HEK293T (cell line): Measurements from ENCODE around the gene OR10H2.

Experiments
- CTCF ChIA-PET: fragments of 350-600 bp; formaldehyde crosslinking; extraction: SDS; loops from one replicate; lab custom pipeline; 2021; ENCODE audit warnings: antibody characterized with exemption, inconsistent platforms; lab: Yijun Ruan, JAX
- POLR2A ChIA-PET: fragments of 350-600 bp; formaldehyde crosslinking; extraction: SDS; loops from one replicate; lab custom pipeline; 2020; ENCODE audit warnings: antibody characterized with exemption, inconsistent platforms; lab: Yijun Ruan, JAX
- DNase-seq: peaks from one replicate; pipeline ENCODE4 v3.0.0; 2012; ENCODE audit warnings: mixed read lengths; ENCODE audit errors: extremely low spot score
- ARNT ChIP-seq: fragments of 450-650 bp; IDR thresholded peaks from 2 replicates; pipeline ENCODE4 v1.6.1; 2017; ENCODE audit warnings: mild to moderate bottlenecking
- BHLHE40 ChIP-seq: fragments of 450-650 bp; IDR thresholded peaks from 2 replicates; pipeline ENCODE4 v1.6.1; 2016; ENCODE audit warnings: mild to moderate bottlenecking, moderate library complexity, borderline replicate concordance
- CTBP1 ChIP-seq: fragments of 450-650 bp; IDR thresholded peaks from 2 replicates; pipeline ENCODE4 v1.6.1; 2016; ENCODE audit warnings: borderline replicate concordance
- ELF4 ChIP-seq: fragments of 450-650 bp; IDR thresholded peaks from 2 replicates; pipeline ENCODE4 v1.6.1; 2017; ENCODE audit warnings: antibody characterized with exemption
- FOXA1 ChIP-seq: fragments of 450-650 bp; IDR thresholded peaks from 2 replicates; pipeline ENCODE4 v1.6.1; 2016; ENCODE audit warnings: mild to moderate bottlenecking
- FOXK2 ChIP-seq: fragments of 450-650 bp; IDR thresholded peaks from 2 replicates; pipeline ENCODE4 v1.6.1; 2016; ENCODE audit warnings: mild to moderate bottlenecking
- FOXM1 ChIP-seq: fragments of 450-650 bp; IDR thresholded peaks from 2 replicates; pipeline ENCODE4 v1.6.1; 2017; ENCODE audit warnings: mild to moderate bottlenecking, borderline replicate concordance
- HDGF ChIP-seq: fragments of 450-650 bp; IDR thresholded peaks from 2 replicates; pipeline ENCODE4 v1.6.1; 2017; ENCODE audit warnings: antibody characterized with exemption, borderline replicate concordance
- L3MBTL2 ChIP-seq: fragments of 450-650 bp; conservative IDR thresholded peaks from 2 replicates; pipeline ENCODE4 v1.6.1; 2016; ENCODE audit warnings: mild to moderate bottlenecking
- LEF1 ChIP-seq: fragments of 450-650 bp; IDR thresholded peaks from 2 replicates; pipeline ENCODE4 v1.6.1; 2017; ENCODE audit warnings: mild to moderate bottlenecking, borderline replicate concordance
- NFRKB ChIP-seq: fragments of 450-650 bp; IDR thresholded peaks from 2 replicates; pipeline ENCODE4 v1.6.1; 2016; ENCODE audit warnings: mild to moderate bottlenecking, moderate library complexity
- SP1 ChIP-seq: fragments of 450-650 bp; IDR thresholded peaks from 2 replicates; pipeline ENCODE4 v1.6.1; 2017
- SUZ12 ChIP-seq: fragments of 450-650 bp; IDR thresholded peaks from 2 replicates; pipeline ENCODE4 v1.6.1; 2016; ENCODE audit warnings: mild to moderate bottlenecking
- TARDBP ChIP-seq: fragments of 450-650 bp; IDR thresholded peaks from 2 replicates; pipeline ENCODE4 v1.6.1; 2016
- ZNF384 ChIP-seq: fragments of 450-650 bp; IDR thresholded peaks from 2 replicates; pipeline ENCODE4 v1.6.1; 2016
- TF ChIP-seq, protein P1 (sequence below): fragments of 450-650 bp; IDR thresholded peaks from 2 replicates; pipeline ENCODE4 v1.6.1; 2016

Gene OR10H2

GRCh38 chr19:15684828-15685227 is 43.0 kb upstream of the OR10H2 start:
- DNase-seq: no peak
- TF ChIP-seq FOXA1 (no peak), HDGF (no peak), SUZ12 (no peak), TARDBP (no peak), FOXM1 (no peak), CTBP1 (no peak)
- POLR2A ChIA-PET: no interaction called here
- CTCF ChIA-PET: no interaction called here

GRCh38 chr19:15696654-15697194 is 31.1 kb upstream of the OR10H2 start:
- POLR2A ChIA-PET: no interaction called here
- TF ChIP-seq BHLHE40 (no peak), TARDBP (no peak), FOXK2 (no peak), ELF4 (no peak), CTBP1 (no peak), FOXA1 (no peak), FOXM1 (no peak), NFRKB (no peak), ARNT (no peak)
- no peak for DNase-seq
- CTCF ChIA-PET: no interaction called here

DNA sequence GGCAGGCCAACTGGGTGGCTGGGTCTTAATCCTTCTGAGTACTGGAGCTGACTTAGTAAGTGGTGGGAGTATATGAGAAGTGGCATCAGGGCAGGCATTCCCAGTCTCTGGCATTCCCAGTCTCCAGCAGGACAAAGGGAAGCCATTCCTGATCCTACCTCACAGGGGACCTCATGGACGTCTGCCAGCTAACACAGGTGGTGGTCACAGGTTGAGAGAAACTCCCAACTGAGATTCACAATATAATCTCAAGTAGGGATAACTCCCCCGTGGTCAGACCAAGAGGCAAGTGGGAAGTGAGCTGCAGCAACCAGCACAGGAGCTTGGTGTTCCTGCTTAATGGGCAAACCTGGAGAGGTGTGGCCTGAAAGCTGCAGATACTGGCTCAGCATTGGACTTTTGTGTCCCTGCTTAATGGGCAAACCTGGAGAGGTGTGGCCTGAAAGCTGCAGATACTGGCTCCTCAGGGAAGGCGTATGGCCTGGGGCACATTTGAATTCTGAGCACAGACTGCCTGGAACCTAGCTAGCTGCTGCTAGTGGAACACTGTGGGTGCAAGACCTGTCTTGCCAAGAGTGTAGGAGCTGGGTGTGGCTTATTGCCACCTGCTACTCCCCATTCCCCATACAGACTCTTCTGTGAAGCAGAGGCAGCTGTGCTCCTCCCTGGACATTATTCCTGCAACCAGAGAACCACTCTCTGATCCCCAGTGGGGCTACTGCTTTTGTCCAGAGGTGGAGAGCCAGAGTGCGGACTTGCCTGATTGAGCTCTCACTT is 25.9 kb upstream of the OR10H2 start:
- POLR2A ChIA-PET: interaction anchor here (0.6 to 1.2 kb wide), 2 partner anchors 135 to 1058 kb away, joined by 3 read pairs; no protein-coding TSS in a partner anchor
- no peak for DNase-seq
- CTCF ChIA-PET: no interaction called here
- TF ChIP-seq SP1 (no peak), BHLHE40 (no peak), L3MBTL2 (no peak), FOXK2 (no peak), SUZ12 (no peak), ARNT (no peak), HDGF (no peak), CTBP1 (no peak)
- TF ChIP-seq, protein P1, sequence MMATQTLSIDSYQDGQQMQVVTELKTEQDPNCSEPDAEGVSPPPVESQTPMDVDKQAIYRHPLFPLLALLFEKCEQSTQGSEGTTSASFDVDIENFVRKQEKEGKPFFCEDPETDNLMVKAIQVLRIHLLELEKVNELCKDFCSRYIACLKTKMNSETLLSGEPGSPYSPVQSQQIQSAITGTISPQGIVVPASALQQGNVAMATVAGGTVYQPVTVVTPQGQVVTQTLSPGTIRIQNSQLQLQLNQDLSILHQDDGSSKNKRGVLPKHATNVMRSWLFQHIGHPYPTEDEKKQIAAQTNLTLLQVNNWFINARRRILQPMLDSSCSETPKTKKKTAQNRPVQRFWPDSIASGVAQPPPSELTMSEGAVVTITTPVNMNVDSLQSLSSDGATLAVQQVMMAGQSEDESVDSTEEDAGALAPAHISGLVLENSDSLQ: no peak

DNA sequence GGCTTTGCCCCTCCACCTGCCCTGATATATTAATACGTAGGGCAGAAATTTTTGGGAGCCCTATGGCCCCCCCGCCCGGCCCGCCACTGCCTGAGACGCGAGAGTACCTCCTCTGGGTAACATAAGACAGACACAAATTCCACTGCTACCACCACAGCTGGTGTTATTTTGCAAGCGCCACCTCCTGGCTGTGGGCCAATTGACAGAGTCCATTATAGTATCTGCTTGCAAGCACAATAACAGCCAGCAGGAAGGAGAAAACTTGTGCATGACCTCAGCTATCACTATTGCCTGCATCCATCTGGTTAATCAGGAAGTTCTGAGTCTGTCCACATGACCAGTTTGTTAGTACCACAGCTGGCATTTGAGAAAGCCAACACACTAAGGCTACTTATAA is 25.3 kb upstream of the OR10H2 start:
- TF ChIP-seq BHLHE40: no peak
- TF ChIP-seq, protein P1: no peak
- no peak for TF ChIP-seq NFRKB
- TF ChIP-seq SP1: no peak
- no peak for TF ChIP-seq FOXK2
- no peak for TF ChIP-seq L3MBTL2
- TF ChIP-seq CTBP1: no peak
- no peak for TF ChIP-seq ARNT
- TF ChIP-seq FOXM1: no peak
- TF ChIP-seq ELF4: no peak
- no peak for TF ChIP-seq TARDBP
- no peak for TF ChIP-seq LEF1
- CTCF ChIA-PET: no interaction called here
- peak; percentile 56 for DNase-seq
- POLR2A ChIA-PET: interaction anchor here (0.6 to 1.2 kb wide), 2 partner anchors 134 to 1059 kb away, joined by 3 read pairs; no protein-coding TSS in a partner anchor

DNA sequence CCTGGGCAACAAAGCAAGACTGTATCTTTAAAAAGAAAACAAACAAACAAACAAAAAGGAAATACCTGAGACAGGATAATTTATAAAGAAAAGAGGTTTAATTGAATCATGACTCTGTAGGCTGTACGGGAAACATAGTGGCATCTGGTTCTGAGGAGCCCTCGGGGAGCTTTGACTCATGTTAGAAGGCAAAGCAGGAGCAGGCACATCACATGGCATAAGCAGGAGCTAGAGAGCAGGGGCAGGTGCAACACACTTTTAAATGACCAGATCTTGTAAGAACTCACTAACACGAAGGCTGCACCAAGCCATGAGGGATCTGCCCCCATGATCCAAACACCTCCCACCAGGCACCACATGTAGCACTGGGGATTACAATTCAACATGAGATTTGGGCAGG is 13.2 kb upstream of the OR10H2 start:
- ChIA-PET CTCF (no interaction called here), POLR2A (no interaction called here)
- DNase-seq: no peak
- no peak for TF ChIP-seq FOXK2
- TF ChIP-seq, protein P1: no peak
- no peak for TF ChIP-seq ARNT
- TF ChIP-seq SP1: no peak
- TF ChIP-seq BHLHE40: no peak
- TF ChIP-seq ELF4: no peak
- TF ChIP-seq LEF1: no peak

DNA sequence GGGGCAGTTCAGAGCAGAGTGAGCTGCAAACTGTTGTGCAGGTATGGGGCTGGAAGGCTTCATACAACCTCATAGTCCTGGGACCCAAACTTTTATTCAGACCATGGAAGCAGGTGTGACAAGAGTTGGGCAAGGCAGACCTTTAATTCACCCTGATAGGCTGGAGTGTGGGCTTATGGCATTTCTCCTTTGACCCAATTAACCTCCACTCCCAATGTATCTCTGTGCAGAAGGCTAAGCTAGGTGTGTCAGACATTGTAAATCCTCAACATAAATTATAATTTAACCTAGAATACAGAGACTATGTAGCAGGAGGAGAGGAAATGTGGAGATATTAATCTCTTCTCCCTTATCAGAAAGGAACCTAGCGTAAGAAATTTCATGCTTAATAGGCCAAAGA is 12.2 kb upstream of the OR10H2 start:
- ChIA-PET POLR2A (no interaction called here), CTCF (no interaction called here)
- DNase-seq: no peak
- TF ChIP-seq NFRKB: no peak
- no peak for TF ChIP-seq FOXK2
- TF ChIP-seq, protein P1: no peak
- no peak for TF ChIP-seq FOXM1
- TF ChIP-seq SP1: no peak
- TF ChIP-seq ELF4: no peak
- TF ChIP-seq CTBP1: no peak
- TF ChIP-seq ARNT: no peak
- TF ChIP-seq ZNF384: no peak
- TF ChIP-seq L3MBTL2: no peak
- no peak for TF ChIP-seq LEF1
- TF ChIP-seq TARDBP: no peak
- TF ChIP-seq SUZ12: no peak
- TF ChIP-seq HDGF: no peak
- no peak for TF ChIP-seq BHLHE40
- no peak for TF ChIP-seq FOXA1
